Anterior cingulate cortex (tissue), 58 donors: ENCODE measurements around the gene PLCXD1.
"Not testable (repeated sequence)": the region's sequence is repeated elsewhere in the genome, so short reads cannot be mapped to it uniquely, and the experiment has no call there.

ENCODE experiments used
- DNase-seq, 58 donors: peaks; one replicate each; lab custom pipeline; 2025; lab: John Stamatoyannopoulos, UW

PLCXD1 gene

DNA sequence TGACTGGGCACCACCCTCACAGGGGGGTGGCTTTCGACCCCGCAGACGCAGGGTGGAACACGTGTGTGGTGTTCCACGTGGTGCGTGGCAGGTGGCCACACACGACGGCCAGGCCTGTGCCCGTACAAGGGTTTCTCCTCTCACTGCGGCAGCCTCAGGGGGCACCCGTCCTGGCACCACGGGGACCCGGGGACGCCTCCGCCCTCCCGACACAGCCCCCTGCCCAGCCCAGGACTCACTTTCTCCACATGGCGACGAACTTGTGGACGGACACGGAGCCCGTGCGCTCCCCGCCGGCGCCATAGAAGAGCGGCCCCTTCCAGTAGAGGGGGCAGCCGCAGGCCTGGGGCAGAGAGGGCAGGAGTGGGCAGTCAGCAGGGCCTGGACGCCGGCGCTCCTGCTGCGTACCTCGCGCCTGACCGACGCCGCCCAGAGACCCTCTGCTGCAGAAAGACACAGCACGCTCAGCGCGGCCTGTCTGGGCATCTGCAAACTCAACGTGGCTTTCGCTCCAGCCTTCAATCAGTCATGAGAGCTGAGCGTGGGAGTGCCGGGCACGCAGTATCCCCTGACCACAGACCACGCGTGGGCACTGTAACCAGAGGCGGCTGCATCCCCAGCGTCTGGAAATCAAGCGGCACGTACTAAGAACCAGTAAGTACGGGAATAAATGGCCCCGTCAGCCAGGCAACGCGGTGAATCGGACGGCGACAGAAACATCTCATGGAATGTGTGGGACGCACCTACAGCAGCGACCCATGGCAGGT lies 66.4 kb downstream of the PLCXD1 start:
- no peak for DNase-seq

DNA sequence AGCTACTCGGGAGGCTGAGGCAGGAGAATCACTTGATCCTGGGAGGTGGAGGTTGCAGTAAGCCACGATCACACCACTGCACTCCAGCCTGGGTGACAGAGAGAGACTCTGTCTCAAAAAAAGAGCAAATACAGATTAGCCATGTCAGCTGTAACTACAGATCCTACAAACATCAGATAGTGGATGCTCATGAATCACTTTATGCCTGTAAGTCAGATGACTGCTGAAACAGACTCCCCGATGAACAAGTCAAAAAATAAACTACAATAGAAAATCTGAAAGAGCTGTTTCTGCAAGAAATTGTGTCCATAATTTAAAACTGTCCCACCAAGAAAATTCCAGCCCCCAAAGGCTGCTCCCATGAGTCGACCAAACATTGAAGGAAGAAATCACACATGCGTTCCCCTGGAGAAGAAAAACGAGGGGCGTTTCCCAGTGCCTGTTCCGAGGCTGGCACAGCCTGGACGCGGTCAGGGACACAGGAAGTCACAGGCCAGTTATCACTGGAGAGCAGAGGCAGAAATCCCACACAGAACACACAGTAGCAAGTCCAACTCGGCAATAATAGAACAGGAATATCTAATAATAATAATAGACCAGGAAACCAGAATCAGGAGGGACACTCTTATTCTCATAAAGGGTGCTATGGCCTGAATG lies 67.4 kb downstream of the PLCXD1 start:
- no peak for DNase-seq

DNA sequence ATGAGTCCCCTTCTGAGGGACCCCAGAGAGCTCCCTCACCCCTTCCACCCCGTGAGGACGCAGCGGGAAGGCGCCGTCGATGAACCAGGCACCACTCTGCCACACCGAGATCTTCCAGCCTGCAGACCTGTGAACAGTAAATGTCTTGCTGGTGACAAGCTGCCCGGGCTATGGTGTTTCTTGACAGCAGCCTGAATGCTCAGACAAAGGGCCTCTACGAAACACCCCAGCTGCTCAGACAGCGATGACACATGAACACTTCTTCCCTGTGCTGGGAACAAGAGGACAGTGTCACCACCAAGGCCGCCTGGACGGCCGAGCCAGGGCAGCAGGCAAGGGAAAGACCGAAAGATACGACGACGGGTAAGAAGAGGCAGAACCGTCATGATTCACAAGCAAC lies 68.0 kb downstream of the PLCXD1 start:
- DNase-seq, result peak in 38 of 58 donors; percentile 1 to 78 (median 30)

DNA sequence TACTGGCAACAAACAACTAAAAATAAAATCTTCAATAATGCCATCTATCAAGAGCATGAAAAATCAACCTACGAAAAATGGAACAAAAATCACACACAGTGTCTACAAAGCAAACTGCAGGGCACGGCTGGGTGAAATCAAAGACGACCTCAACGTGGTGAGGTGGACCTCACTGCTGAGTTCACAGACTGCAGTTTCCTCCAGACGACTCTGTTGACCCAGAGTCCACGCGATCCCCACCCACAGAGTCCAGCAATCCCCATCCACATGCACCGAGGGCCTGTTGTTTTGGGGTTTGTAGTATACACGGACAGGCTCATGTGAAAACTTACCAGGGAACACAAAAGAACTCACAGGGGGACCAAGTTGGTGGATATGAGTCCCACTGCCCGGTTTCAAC lies 68.5 kb downstream of the PLCXD1 start:
- no peak for DNase-seq

DNA sequence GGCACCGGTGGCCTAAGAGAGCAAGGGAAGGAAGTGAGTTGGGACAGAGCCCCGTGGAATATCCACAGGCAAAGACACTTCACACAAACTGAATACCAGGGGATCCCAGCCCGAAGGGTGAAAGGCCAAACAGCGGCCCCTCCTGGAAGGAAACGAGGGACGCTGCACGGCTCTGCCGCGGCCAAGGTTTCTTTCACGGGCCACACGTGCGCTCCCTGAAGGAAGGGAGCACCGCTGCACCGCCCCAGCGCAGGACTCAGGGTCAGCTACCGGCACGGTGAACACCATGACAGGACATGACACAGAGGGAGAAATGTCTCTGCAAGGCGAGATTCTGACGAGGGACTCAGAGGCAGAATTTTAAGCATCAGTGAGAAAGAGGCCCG lies 69.0 kb downstream of the PLCXD1 start:
- DNase-seq, result no peak

DNA sequence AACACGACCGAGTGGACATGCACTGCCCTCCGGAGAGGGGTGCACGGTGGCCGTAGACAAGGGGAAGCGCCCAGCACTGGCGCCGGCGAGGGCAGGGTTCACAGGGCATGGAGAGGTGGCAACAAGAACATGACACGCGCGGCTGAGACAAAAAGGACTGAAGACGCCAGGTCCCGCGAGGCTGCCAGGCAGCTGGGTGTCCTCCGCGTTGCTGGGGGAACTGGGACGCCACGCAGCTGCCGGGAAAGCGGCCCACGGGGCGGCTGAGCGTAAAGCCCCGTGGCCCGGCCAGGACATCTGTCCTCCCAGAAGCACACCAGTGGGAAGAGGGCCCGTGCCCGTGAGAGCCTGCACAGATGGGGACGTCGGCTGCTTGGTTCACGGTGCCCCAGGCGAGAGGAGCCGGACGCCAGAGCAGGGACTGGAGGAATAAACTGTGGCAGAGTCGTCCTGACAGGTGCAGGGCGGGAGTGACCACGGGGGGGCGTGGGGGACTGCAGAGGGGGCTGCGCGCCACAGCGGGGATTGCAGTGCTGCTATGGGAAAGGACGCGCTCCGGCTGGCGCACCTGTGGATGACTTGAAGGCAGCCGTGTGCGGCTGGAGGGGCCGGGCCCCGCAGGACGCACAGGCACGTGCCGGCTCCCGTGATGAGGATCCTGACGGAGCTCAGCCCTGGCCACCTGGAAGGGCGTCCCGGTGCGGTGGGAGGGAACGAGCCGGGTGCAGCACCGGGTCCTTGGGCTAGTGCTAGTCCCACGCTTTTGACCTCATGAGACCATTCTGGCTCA lies 69.5 kb downstream of the PLCXD1 start:
- peak in 10 of 58 donors; percentile 2 to 45 (median 27) for DNase-seq

DNA sequence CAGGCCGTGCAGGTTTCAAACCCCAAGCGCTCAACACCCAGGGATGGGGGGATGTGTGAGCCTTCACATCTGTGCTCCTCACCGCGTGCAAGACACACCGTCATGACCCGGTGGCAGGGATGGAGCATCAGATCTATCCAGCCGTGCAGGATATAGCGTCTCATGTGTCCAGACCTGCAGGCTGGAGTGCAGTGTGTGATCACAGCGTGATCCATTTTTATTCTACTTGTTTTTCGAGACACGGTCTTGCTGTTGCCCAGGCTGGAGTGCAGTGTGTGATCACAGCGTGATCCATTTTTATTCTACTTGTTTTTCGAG lies 70.1 kb downstream of the PLCXD1 start:
- not testable (repeated sequence) for DNase-seq

DNA sequence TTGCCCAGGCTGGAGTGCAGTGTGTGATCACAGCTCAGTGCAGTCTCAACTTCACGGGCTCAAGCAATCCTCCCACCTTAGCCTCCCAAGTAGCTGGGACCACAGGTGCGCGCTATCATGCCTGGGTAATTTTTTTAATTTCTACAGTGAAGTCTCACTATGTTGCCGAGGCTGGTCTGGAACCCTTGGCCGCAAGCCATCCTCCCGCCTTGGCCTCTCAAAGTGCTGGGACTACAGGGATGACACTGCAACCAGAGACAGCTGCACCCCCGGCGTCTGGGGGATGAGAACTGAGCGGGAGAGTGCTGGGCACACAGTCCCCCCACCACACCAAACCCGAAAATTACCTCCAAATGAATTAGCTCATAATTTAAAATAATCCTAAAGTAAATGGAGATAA lies 70.6 kb downstream of the PLCXD1 start:
- DNase-seq, result no peak

DNA sequence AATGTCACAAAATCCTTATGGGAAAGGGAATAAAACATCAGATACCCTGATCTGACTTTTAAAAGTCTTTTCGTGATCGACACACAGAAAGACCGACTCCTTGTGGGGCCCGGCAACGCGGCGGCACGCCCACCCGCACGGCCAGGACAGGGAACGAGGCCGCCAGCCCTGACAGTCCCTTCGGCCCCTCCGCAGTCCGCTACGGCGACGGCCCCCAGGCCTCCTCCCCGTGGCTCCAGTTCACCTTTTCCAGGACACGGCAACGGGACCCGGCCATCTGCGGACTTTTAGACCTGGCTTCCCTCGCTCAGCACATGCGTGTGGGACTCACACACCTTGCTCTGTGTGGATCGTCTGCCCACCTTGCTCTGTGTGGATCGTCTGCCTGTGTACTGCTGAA lies 71.0 kb downstream of the PLCXD1 start:
- DNase-seq, result no peak

DNA sequence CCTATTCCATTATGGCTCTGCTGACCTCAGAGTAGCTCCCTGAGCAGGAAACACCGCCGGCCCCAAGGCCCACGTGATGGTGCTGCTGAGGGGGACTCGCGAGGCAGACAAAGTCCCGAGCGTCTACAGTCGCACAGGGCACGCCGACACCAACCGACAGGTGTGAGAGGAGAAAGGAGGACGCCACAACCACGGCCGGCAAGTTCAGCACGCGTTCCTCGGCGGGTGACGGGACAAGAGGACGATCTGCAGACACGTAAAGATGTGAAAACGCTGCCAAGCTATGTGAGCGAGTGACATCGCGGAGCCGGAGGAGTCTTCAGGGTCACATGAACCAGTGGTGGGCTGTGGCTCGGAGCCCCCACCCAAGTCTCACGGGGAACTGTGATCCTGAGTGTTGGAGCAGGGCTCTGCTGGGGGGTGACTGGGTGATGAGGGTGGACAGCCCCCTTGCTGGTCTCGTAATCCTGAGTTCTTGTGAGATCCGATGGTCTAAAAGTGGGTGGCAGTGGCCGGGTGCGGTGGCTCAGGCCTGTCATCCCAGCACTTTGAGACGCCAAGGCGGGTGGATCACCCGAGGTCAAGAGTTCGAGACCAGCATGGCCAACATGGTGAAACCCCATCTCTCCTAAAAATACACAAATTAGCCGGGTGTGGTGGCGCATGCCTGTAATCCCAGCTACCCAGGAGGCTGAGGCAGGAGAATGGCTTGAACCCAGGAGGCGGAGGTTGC lies 71.6 kb downstream of the PLCXD1 start:
- no peak for DNase-seq
